HTR-8/SVneo (cell line): ENCODE results near the gene PTPN11.
"Not testable (repeated sequence)": the region's sequence is repeated elsewhere in the genome, so short reads cannot be mapped to it uniquely, and the experiment has no call there.

Source experiments
- DNase-seq: peaks from one replicate; pipeline ENCODE4 v3.0.0; 2011; ENCODE audit warnings: low spot score, mixed read lengths; ENCODE audit not compliant: insufficient read length
- FAIRE-seq: peaks from 2 replicates; lab custom pipeline; 2011; peaks lifted over from hg19 to GRCh38; lab: Jason Lieb, UNC

PTPN11 gene

GRCh38 chr12:112446008-112446725, 27.4 kb downstream of the PTPN11 start:
- DNase-seq = no peak
- FAIRE-seq = no peak

GRCh38 chr12:112447106-112447505, 28.4 kb downstream of the PTPN11 start:
- FAIRE-seq = no peak
- no peak for DNase-seq

GRCh38 chr12:112448165-112448564, 29.4 kb downstream of the PTPN11 start:
- not testable (repeated sequence) for DNase-seq, FAIRE-seq

GRCh38 chr12:112450725-112451124, 32.0 kb downstream of the PTPN11 start:
- no peak for FAIRE-seq
- DNase-seq = no peak

- DNase-seq (no peak), FAIRE-seq (no peak)
Observed at GRCh38 chr12:112456029-112456428, 37.3 kb downstream of the PTPN11 start.

- not testable (repeated sequence) for DNase-seq
Observed at GRCh38 chr12:112457142-112457541, 38.4 kb downstream of the PTPN11 start.

GRCh38 chr12:112458330-112458729, 39.6 kb downstream of the PTPN11 start:
- DNase-seq (no peak), FAIRE-seq (no peak)

More at GRCh38 chr12:112457142-112457541, 38.4 kb downstream of the PTPN11 start:
- not testable (repeated sequence) for FAIRE-seq

- no peak for FAIRE-seq
Observed at GRCh38 chr12:112458751-112459150, 40.0 kb downstream of the PTPN11 start.

GRCh38 chr12:112463478-112463877, 44.7 kb downstream of the PTPN11 start:
- DNase-seq = no peak
- no peak for FAIRE-seq

More at GRCh38 chr12:112458751-112459150, 40.0 kb downstream of the PTPN11 start:
- DNase-seq = no peak

GRCh38 chr12:112464605-112465004, 45.9 kb downstream of the PTPN11 start:
- DNase-seq = no peak
- FAIRE-seq = no peak

- FAIRE-seq (no peak), DNase-seq (no peak)
Observed at GRCh38 chr12:112466011-112466422, 47.3 kb downstream of the PTPN11 start.

- DNase-seq (no peak), FAIRE-seq (no peak)
Observed at GRCh38 chr12:112466835-112467234, 48.1 kb downstream of the PTPN11 start.

- no peak for FAIRE-seq
- no peak for DNase-seq
Observed at GRCh38 chr12:112468046-112468445, 49.3 kb downstream of the PTPN11 start.

- FAIRE-seq (no peak), DNase-seq (no peak)
Observed at GRCh38 chr12:112473056-112473455, 54.3 kb downstream of the PTPN11 start.

- DNase-seq (no peak), FAIRE-seq (no peak)
Observed at GRCh38 chr12:112479413-112479812, 60.7 kb downstream of the PTPN11 start.

- FAIRE-seq = no peak
- DNase-seq = no peak
Observed at GRCh38 chr12:112480931-112481330, 62.2 kb downstream of the PTPN11 start.

GRCh38 chr12:112482733-112483132, 64.0 kb downstream of the PTPN11 start:
- FAIRE-seq (no peak), DNase-seq (no peak)

GRCh38 chr12:112486361-112486760, 67.6 kb downstream of the PTPN11 start:
- no peak for FAIRE-seq

GRCh38 chr12:112488257-112488876, 69.6 kb downstream of the PTPN11 start:
- FAIRE-seq = no peak
- DNase-seq = no peak

More at GRCh38 chr12:112486361-112486760, 67.6 kb downstream of the PTPN11 start:
- DNase-seq = no peak

GRCh38 chr12:112489456-112489855, 70.7 kb downstream of the PTPN11 start:
- FAIRE-seq (no peak), DNase-seq (no peak)

- DNase-seq (no peak), FAIRE-seq (no peak)
Observed at GRCh38 chr12:112496496-112496895, 77.7 kb downstream of the PTPN11 start.

- FAIRE-seq (no peak), DNase-seq (no peak)
Observed at GRCh38 chr12:112498580-112498979, 79.8 kb downstream of the PTPN11 start.
